Measurements from ENCODE around the gene TOR2A.

DNA sequence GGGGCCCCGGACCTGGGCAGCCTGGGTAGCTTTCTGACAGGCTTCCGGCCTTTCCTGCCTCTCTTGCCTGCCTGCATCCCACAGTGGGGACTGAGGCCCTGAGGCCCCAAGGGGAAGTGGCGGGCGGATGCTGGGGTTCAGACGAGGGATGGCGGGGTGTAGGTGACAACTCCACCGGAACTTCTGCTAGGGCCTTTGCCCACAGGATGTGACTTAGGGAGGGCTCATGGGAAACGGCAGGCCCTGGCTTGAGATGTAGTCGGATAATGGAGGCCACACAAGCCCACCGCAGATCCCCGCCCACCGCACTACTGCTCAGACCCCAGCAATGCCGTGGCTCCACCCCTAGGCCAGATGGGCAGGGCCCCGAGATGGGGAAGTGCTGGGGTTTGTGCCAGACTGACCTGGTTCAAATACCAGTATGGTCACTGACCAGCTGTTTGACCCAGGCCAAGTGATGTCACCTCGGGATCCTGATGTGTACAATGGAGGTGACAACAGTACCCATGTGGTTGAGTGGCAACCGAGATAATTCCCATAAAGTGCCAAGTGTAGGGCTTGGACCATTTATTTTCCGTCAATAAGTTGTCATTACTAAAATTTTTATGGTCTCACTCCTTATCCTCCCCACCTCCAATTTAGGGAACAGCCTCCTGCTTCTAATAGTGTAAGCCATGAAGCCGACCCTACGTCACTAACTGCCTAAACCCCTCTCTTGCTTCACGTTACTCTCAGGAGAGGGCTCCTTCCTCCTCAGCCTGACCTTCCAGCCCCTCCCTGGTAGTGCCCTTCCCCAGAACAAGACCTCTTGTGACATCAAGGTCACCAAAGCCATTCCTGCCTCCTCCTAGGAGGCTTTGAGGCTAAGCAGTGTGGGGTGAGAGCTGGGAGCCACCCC, 48.3 kb upstream of the TOR2A start:
- no peak for TF ChIP-seq POLR2A (IDR thresholded peaks at IDR 0.05)
- TF ChIP-seq, protein P1, sequence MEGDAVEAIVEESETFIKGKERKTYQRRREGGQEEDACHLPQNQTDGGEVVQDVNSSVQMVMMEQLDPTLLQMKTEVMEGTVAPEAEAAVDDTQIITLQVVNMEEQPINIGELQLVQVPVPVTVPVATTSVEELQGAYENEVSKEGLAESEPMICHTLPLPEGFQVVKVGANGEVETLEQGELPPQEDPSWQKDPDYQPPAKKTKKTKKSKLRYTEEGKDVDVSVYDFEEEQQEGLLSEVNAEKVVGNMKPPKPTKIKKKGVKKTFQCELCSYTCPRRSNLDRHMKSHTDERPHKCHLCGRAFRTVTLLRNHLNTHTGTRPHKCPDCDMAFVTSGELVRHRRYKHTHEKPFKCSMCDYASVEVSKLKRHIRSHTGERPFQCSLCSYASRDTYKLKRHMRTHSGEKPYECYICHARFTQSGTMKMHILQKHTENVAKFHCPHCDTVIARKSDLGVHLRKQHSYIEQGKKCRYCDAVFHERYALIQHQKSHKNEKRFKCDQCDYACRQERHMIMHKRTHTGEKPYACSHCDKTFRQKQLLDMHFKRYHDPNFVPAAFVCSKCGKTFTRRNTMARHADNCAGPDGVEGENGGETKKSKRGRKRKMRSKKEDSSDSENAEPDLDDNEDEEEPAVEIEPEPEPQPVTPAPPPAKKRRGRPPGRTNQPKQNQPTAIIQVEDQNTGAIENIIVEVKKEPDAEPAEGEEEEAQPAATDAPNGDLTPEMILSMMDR (IDR thresholded peaks at IDR 0.05), result no peak

Measured in heart left ventricle (tissue), 13 donors.